Subcutaneous abdominal adipose tissue (tissue), 5 donors: Measurements from ENCODE around the gene MAST2.

ENCODE experiments used
- H3K27ac ChIP-seq: one replicate; pipeline ENCODE4 v1.7.0; 2013; ENCODE audit warnings: low read depth, mild to moderate bottlenecking, inconsistent platforms, low read length, moderate library complexity
- H3K27me3 ChIP-seq, 5 donors: one replicate each; pipeline ENCODE4 v1.7.0; 2013; ENCODE audit warnings: low read length in 5 of 5, inconsistent platforms in 1 of 5; ENCODE audit not compliant: control insufficient read depth in 5 of 5, insufficient read depth in 4 of 5
- H3K36me3 ChIP-seq, 5 donors: one replicate each; pipeline ENCODE4 v1.7.0; 2013; ENCODE audit warnings: low read length in 5 of 5; ENCODE audit not compliant: control insufficient read depth in 5 of 5, insufficient read depth in 5 of 5
- H3K4me1 ChIP-seq, 5 donors: one replicate each; pipeline ENCODE4 v1.7.0; 2013; ENCODE audit warnings: low read length in 5 of 5, mild to moderate bottlenecking in 3 of 5, moderate library complexity in 1 of 5; ENCODE audit not compliant: control insufficient read depth in 5 of 5, insufficient read depth in 5 of 5
- H3K4me3 ChIP-seq, 5 donors: one replicate each; pipeline ENCODE4 v1.7.0; 2013; ENCODE audit warnings: low read length in 5 of 5, low read depth in 1 of 5
- H3K9ac ChIP-seq, 5 donors: one replicate each; pipeline ENCODE4 v1.7.0; 2013; ENCODE audit warnings: low read length in 5 of 5, mild to moderate bottlenecking in 4 of 5, moderate library complexity in 3 of 5
- H3K9me3 ChIP-seq, 5 donors: one replicate each; pipeline ENCODE4 v1.7.0; 2013; ENCODE audit warnings: low read length in 5 of 5; ENCODE audit not compliant: control insufficient read depth in 5 of 5
- donor health status: healthy.
- donor health status: healthy.
- donor health status: healthy.
- donor health status: healthy.
- donor health status: healthy.

The MAST2 gene

DNA sequence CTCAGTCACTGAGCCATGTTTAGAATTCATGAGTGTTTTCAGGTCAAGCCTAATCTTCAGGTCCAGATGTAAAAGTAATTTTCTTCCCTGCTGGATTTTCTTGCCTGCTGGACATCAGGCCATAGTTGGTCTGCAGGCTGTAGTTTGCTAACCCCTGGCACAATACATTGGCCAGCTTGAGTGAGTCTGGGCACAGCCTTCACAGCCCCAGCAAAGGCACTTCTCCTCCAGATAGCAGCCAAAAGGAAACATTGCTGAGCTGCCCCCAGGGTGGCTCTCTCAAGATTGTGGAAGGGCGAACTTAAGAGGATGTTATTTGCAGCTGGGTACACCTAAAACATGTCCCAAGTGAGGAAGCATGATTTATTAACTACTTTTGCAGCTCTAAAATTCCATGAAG, 202.2 kb downstream of the MAST2 start:
- Histone ChIP-seq H3K4me1 (no peaks in the 10 kb centered on the region), H3K27ac (no peak overlapping the region), H3K4me3 (no peak overlapping the region), H3K9ac (no peak overlapping the region), H3K36me3 (peaks cover 8 to 47% (median 44%) of the 10 kb centered on the region in 5 donors), H3K9me3 (no peaks in the 10 kb centered on the region), H3K27me3 (no peaks in the 10 kb centered on the region)

DNA sequence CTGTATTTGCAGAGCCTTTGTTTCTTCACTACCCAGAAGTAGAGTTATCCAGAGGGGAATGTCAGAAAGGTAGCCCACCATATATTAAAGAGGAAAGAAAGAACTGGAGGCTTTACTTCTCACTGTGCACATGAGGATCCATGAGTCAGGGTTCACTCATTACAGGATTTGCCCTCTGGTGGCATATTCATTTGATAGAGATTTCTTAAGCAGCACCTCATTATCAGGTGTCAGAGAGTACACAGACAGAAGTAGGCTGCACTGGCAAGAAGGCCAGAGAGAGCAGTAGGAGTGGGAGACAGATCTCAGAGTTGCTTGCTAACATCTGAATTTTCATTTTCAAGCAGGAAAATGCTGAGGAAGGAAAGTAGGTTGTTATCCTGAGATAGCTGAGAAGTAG, 205.2 kb downstream of the MAST2 start:
- H3K4me1 ChIP-seq: no peaks in the 10 kb centered on the region
- no peak overlapping the region for H3K9ac ChIP-seq
- peaks cover 12 to 63% (median 53%) of the 10 kb centered on the region in 5 donors for H3K36me3 ChIP-seq
- no peaks in the 10 kb centered on the region for H3K9me3 ChIP-seq
- no peak overlapping the region for H3K27ac ChIP-seq
- no peaks in the 10 kb centered on the region for H3K27me3 ChIP-seq
- no peak overlapping the region for H3K4me3 ChIP-seq

DNA sequence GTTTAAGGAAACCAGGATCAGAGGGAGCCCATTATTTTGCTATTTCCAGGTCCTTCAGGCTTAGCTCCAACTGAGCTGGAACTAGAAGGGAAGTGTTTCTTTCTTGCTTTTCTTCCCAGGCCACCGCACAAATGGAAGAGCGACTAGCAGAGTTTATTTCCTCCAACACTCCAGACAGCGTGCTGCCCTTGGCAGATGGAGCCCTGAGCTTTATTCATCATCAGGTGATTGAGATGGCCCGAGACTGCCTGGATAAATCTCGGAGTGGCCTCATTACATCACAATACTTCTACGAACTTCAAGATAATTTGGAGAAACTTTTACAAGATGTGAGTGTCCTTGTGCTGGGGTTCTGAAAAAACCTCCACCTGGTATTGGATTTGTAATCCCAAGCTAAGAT, 207.2 kb downstream of the MAST2 start:
- no peak overlapping the region for H3K9ac ChIP-seq
- no peaks in the 10 kb centered on the region for H3K4me1 ChIP-seq
- H3K4me3 ChIP-seq: no peak overlapping the region
- no peaks in the 10 kb centered on the region for H3K9me3 ChIP-seq
- H3K36me3 ChIP-seq: peaks cover 12 to 63% (median 50%) of the 10 kb centered on the region in 5 donors
- H3K27ac ChIP-seq: no peak overlapping the region
- no peaks in the 10 kb centered on the region for H3K27me3 ChIP-seq

DNA sequence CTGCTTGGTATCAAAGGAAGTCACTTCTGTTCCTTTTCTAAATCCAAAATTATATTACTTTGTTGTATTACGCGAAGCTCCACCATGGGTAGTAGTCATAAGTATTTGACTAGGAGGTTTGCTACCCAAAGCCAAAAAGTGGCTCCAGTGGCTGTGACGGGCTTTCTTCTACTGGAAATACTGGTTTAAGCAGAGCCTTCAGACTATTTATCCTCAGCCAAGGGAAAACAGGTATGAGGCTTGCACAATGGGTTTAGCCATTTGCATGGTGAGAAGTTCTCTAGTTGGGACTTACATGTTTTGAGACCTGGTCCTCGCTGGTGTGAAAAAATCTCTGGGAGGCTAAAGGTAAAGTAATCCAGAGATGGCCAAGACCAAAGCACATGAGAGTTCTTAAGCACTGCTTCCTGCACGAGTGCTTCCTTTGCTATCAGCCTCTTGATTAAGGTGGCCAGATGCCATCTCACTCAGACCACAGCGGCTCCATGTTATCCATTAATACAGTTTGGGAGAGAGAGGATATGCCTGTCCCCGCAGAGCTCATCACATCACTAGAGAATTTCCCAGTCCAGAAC, 207.8 kb downstream of the MAST2 start:
- H3K27ac ChIP-seq: no peak overlapping the region
- no peak overlapping the region for H3K4me3 ChIP-seq
- H3K9me3 ChIP-seq: no peaks in the 10 kb centered on the region
- H3K36me3 ChIP-seq: peaks cover 12 to 59% (median 46%) of the 10 kb centered on the region in 5 donors
- no peaks in the 10 kb centered on the region for H3K4me1 ChIP-seq
- H3K9ac ChIP-seq: no peak overlapping the region
- H3K27me3 ChIP-seq: no peaks in the 10 kb centered on the region

DNA sequence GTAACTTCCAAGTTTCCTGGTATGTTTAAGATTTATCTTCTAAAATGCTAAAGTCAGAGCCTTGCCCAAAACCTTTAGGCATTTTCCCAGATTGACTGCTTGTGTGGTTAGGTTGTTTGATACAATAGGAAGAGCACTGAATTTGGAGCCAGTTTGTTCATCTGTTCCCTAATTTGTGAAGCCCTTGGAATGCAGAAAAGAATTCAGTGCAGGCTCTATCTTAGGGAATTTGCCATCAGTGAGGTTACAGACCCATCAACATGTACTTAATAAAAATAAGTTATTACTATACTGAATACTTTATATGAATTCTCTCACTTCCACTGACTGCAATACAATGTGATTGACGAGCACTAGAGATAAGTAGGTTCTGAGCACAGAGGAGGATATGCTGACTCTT, 208.8 kb downstream of the MAST2 start:
- Histone ChIP-seq H3K27me3 (no peaks in the 10 kb centered on the region), H3K9me3 (no peaks in the 10 kb centered on the region), H3K9ac (no peak overlapping the region), H3K4me1 (no peaks in the 10 kb centered on the region), H3K36me3 (peaks cover 12 to 49% (median 39%) of the 10 kb centered on the region in 5 donors), H3K4me3 (no peak overlapping the region), H3K27ac (no peak overlapping the region)

DNA sequence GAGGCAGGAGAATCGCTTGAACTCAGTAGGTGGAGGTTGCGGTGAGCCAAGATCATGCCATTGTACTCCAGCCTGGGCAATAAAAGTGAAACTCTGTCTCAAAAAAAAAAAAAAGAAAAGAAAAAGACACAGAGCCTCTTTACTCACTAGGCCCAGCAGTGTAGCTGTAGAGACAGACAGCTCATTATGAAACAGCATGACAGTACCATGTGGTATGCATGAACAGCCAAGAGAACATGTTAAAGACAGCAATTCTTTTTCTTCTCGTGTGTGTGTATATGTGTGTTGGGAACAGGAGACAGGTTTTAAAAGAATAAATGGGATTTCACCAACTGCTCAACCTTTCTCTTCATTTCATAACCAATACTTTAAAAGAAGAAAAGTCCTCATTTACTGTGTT, 210.2 kb downstream of the MAST2 start:
- H3K9me3 ChIP-seq: no peaks in the 10 kb centered on the region

DNA sequence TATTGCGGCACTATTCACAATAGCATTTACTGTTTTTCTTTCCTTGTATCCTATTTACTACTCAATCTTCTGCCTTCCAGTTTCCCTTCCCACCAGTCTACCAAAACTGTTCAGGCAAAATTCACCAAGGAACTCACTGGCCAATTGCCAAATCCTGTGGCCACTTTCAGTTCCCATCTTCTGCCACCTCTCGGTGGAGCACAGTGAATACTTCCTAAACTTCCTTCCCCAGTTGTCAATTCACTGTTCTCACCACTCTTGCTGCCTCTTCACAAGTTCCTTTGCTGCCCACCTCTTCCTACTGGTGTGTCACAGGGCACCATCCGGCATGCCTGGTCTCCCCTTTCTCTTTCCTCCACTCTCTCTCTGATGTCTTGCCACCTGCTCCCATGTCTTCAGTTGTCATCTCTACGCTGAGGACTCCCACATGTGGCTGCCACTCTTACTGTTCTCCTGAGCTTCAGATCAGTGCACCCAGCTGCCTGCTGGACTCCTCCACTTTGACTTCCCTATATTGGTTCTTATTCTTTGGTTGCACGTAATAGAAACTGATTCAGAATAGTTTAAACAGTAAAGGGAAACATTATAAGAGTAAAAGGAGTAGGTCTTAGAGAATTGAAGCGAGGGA, 214.6 kb downstream of the MAST2 start:
- no peak overlapping the region for H3K9ac ChIP-seq
- H3K27ac ChIP-seq: no peak overlapping the region
- H3K4me3 ChIP-seq: no peak overlapping the region
- H3K4me1 ChIP-seq: peaks cover 0 to 12% (median 6%) of the 10 kb centered on the region in 5 donors
- H3K27me3 ChIP-seq: no peaks in the 10 kb centered on the region
- H3K9me3 ChIP-seq: no peaks in the 10 kb centered on the region
- peaks cover 0 to 14% (median 13%) of the 10 kb centered on the region in 5 donors for H3K36me3 ChIP-seq

More for the DNA sequence above, 210.2 kb downstream of the MAST2 start:
- Histone ChIP-seq H3K4me1 (peaks cover 0 to 4% (median 0%) of the 10 kb centered on the region in 5 donors), H3K4me3 (no peak overlapping the region), H3K27ac (no peak overlapping the region), H3K27me3 (no peaks in the 10 kb centered on the region), H3K9ac (no peak overlapping the region), H3K36me3 (peaks cover 9 to 36% (median 29%) of the 10 kb centered on the region in 5 donors)

DNA sequence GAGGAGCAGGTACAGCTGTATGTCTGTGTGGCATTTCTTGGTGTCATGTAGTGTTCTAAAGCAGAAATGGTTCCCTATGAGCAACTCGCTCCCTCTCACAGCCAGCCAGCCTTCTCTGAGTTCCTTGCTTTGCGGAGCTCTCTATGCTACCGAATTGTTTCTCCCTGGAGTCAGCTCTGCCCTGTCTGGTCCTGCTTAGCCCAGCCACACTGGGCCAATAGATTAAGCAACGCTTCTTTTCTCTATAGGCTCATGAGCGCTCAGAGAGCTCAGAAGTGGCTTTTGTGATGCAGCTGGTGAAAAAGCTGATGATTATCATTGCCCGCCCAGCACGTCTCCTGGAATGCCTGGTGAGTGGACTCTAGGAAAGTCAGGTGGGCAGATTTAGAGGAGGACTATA, 215.9 kb downstream of the MAST2 start:
- Histone ChIP-seq H3K27ac (no peak overlapping the region), H3K9ac (no peak overlapping the region), H3K4me1 (peaks cover 0 to 12% (median 6%) of the 10 kb centered on the region in 5 donors), H3K4me3 (no peak overlapping the region), H3K9me3 (no peaks in the 10 kb centered on the region), H3K36me3 (peaks cover 0 to 27% (median 25%) of the 10 kb centered on the region in 5 donors), H3K27me3 (no peaks in the 10 kb centered on the region)

DNA sequence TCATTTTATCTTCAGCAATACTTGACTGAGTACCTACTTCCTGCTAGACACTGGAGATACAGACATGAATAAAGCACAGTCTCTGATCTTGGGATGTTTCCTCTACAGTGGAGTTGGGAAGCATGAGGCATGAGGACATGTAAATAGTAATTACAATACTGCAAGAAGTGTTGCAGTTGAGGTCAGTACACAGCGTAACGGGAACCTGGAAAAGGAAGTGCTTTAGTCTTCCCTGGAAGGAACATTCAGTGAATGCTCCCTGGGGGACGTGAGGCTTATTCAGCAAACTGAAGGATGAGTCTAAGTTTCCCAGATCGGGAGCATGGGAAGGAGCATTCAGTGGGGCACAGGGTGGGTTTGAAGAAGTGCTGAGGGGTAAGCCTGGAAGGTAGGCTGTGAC, 216.6 kb downstream of the MAST2 start:
- Histone ChIP-seq H3K36me3 (peaks cover 0 to 29% (median 25%) of the 10 kb centered on the region in 5 donors), H3K27ac (no peak overlapping the region), H3K4me3 (no peak overlapping the region), H3K9me3 (no peaks in the 10 kb centered on the region), H3K9ac (no peak overlapping the region), H3K4me1 (peaks cover 0 to 12% (median 6%) of the 10 kb centered on the region in 5 donors), H3K27me3 (no peaks in the 10 kb centered on the region)

DNA sequence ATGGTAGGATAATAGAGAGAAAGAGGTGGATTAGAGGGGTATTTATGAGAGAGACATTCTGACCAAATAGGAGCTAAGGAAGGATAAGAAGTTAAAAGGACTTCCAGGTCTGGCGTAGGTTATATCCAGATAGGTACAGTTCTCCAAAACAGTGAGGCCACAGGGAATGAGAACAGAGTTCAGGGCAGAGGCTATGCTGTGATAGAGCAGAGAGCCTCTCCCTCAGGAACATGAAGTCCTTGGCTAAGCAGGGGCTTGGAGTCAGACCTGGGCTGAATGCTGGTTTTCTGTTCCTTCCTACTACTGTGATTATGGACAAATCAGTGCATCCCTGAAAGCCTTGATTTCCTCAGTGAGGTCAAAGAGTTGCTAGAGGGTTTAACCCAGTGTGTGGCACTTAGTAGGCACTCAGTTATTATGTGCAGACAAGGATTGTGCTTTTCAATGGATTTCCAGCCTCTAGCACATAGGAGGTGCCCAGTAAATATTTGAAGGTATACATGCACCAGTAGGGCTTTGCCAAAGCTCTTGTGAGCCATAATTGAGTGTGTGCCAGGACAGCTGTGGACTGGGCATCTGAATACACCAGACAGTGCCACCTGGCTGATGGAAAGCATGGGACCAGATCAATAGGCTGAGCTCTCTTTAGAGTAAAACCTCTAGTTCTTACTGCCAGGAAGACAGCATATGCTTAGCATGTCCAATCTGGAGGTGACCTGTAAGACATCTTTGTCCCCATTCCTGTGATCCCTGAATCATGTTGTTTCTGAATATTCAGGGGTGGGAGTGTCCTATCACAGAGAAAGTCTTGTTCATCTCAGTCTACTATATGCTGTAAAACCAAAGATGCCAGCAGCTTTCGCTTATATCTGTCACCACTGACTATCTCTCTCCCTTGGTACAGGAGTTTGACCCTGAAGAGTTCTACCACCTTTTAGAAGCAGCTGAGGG, 217.9 kb downstream of the MAST2 start:
- H3K9ac ChIP-seq: no peak overlapping the region
- no peak overlapping the region for H3K4me3 ChIP-seq
- H3K27ac ChIP-seq: no peak overlapping the region

More for the DNA sequence above, 217.9 kb downstream of the MAST2 start:
- H3K36me3 ChIP-seq: peaks cover 0 to 34% (median 28%) of the 10 kb centered on the region in 5 donors
- H3K27me3 ChIP-seq: no peaks in the 10 kb centered on the region
- peaks cover 0 to 12% (median 6%) of the 10 kb centered on the region in 5 donors for H3K4me1 ChIP-seq
- H3K9me3 ChIP-seq: no peaks in the 10 kb centered on the region
